RPMI8226 (cell line): ENCODE results near the gene IGF2BP3.
A peak's percentile ranks its signal among the peaks of the same experiment; 100 is the strongest.

Experiments
- DNase-seq: peaks from one replicate; pipeline ENCODE4 v3.0.0-alpha.2; 2015

The IGF2BP3 gene

GRCh38 chr7:23471106-23471859, 992 bp upstream of the IGF2BP3 start:
- DNase-seq = peak; percentile 96

DNA sequence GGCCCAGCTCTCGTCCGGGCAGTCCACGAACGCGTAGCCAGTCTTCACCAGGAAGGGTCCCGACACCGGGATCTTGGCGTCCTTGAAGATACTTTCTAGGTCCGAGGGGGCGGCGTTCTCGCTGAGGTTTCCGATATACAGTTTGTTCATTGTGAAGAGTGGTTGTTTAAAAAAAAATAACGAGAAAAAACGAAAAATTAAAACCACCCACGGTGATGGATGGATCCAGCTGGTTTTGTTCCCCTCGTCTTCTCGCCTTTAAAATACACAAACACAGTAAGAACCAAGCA, 385 bp downstream of the IGF2BP3 start:
- no peak for DNase-seq

DNA sequence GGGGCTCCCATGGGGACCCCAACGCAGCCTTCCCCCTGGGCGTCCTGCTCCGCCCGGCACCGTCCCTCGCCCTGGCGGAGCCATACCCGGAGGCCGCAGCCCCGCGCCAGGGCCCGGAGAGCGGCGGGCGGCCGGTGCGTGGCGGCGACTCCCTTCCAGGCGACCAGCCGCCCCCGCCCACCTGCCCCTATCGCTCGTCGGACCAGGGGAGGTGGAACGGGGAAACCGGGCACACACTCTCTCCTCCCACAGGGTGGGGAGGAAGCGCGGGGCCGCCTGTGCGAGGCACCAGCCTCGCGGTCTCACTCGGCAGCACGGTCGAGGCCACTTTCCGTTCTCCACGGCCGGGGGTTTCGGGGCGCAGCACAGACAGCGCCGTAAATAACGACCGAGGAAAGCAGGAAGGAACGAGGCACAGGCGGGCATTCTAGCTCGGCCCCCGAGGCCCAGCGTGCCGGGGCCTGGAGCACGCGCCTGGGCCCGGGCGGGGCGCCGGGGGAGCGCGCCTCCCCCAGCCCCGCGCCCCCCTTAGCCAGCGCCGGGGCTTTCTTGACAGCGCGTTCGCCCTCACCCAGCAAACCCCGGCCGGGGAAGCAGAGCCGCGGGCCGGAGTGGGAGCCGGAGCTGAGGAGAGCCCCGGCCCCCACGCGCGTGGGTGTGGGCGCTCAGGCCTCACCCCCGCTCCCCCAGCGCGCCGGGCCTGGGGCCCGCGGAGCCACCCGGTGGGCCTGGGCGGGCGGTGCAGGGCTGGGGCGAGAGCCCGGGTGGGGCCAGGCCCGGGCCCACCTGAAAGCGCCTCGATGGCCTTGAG, 936 bp downstream of the IGF2BP3 start:
- DNase-seq = peak; percentile 55

DNA sequence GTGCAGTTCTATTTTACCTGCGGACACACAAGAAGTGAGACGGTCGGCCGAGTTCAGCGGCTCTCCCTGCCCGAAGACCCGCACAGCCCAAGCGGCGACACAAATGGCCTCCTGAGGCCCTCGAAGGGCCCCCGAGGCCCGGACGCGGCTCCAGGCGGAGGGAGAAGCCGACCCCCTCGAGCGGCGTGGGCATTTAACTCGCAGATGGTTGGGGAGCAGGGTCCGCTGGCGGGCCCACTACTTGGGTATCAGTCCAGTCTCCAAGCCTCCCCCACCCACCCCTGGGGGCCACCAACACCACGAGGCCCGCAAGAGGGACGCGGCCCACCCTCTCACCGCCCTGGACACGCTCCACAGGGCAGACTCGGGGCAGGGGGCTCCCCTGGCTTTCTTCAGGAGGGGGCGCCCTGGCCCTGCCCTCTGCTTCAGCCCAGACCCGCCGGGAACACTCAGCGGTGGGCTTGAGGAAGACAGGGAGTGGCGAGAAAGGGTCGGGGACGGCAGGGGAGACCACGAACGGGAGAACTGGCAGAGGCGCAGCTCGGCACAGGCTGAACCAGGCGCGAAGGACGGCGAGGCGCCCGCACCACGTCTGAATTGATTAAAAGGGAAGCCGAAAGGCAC, 1.7 kb downstream of the IGF2BP3 start:
- peak; percentile 15 for DNase-seq

- peak; percentile 61 for DNase-seq
Measured at GRCh38 chr7:23467806-23468525, 2.3 kb downstream of the IGF2BP3 start.

DNA sequence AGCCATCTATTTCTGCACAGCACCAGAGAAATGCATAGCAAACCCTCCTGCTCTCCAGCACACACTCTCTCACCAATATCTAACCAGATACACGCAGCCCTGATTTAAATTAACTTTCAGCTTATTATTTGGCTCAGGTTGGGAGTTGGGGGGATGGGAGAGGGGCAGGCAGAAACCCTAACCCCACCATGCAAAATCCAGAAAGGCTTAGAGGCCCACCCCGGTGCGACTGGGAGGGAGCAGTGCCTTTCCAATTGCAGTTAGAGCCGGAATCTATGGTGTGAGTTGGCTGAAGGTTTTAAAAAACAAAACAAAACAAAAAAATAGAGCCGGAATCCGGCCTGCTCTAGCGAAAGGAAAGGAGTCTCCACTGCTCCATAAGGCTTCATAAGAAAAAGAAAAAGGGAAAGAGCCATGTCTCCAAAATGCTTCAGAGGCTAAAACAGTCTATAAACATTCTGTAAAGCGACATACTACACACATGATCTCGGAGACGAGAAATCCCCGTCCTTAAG, 2.9 kb downstream of the IGF2BP3 start:
- DNase-seq = peak; percentile 36

GRCh38 chr7:23462846-23463245, 7.4 kb downstream of the IGF2BP3 start:
- no peak for DNase-seq

- no peak for DNase-seq
Measured at GRCh38 chr7:23458044-23458443, 12.2 kb downstream of the IGF2BP3 start.

GRCh38 chr7:23456093-23456492, 14.2 kb downstream of the IGF2BP3 start:
- DNase-seq = no peak

GRCh38 chr7:23454881-23455526, 15.3 kb downstream of the IGF2BP3 start:
- DNase-seq = no peak

- DNase-seq = no peak
Measured at GRCh38 chr7:23450518-23450917, 19.8 kb downstream of the IGF2BP3 start.

- DNase-seq = no peak
Measured at GRCh38 chr7:23449941-23450340, 20.4 kb downstream of the IGF2BP3 start.

GRCh38 chr7:23445326-23445725, 25.0 kb downstream of the IGF2BP3 start:
- no peak for DNase-seq

- no peak for DNase-seq
Measured at GRCh38 chr7:23443974-23444373, 26.3 kb downstream of the IGF2BP3 start.

DNA sequence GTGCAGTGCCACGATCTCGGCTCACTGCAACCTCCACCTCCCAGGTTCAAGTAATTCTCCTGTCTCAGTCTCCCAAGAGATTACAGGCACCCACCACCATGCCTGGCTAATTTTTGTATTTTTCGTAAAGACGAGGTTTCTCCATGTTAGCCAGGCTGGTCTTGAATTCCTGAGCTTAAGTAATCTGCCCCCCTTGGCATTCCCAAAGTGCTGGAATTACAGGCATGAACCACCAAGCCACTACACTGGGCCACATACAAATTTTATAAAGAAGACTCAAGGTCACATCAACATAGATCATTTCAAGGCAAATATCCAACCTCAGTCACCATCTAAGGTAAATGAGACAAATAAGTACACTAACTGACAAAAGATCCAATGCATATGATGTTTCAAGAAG, 32.1 kb downstream of the IGF2BP3 start:
- DNase-seq = no peak

GRCh38 chr7:23434147-23434917, 36.0 kb downstream of the IGF2BP3 start:
- no peak for DNase-seq

DNA sequence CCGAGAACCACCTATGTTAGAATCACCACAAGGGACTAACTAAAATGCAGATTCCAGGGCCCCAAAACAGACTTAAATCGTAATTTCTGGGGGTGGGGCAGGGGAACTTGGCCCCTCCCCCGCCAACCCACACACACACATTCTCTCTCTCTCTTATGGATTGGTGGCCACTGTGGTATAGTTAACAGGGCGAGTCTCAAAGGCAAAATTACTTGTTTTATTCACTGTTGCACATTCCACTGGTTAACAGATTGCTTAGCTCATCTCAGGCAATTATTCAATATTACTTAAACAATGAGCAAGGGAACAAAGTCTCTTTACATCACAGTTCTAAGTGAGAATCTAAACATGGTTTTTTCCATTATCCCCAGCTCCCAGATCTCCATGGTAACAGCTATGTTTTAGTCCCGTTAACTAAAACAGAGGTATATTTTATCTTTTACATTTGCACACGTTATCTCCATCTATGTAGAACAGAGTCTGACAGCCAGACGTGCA, 38.5 kb downstream of the IGF2BP3 start:
- no peak for DNase-seq

DNA sequence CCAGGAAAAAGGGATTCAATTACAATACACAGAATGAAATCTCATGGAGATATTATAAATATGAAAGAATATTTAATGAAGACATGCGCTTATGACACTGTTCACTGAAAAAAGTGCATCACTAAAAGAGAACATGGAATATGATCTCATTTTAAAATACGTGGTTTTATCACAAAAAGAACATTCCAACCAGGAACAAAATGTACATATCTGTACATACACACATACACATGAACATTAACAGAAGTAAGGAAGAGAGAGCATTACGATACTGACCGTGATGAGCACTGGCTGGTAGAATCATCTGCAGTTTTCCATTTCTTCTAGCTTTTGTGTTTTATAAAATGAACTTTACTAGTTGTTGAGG, 39.4 kb downstream of the IGF2BP3 start:
- DNase-seq = no peak

- DNase-seq = no peak
Measured at GRCh38 chr7:23426876-23427275, 43.4 kb downstream of the IGF2BP3 start.

- no peak for DNase-seq
Measured at GRCh38 chr7:23422909-23423308, 47.4 kb downstream of the IGF2BP3 start.

DNA sequence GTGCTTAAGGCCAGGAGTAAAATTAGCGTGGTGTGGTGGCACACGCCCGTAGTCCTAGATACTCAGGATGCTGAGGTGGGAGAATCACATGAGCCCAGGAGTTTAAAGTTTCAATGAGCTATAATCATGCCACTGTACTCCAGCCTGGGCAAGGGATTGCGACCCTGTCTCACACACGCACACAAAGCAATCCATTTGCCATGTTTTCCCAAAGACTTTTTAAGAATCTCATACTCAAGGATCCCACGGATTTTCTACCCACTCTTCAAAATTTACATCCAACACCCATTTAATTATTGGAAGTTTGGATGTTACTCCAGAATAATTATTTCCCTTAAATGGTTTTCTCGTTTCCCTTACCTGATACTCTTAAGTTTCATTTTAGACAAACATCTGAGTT, 47.9 kb downstream of the IGF2BP3 start:
- no peak for DNase-seq

- no peak for DNase-seq
Measured at GRCh38 chr7:23419845-23420244, 50.4 kb downstream of the IGF2BP3 start.
